Dermis blood vessel endothelial cell (primary cell): ENCODE measurements around the gene BTRC. TPM values are rescaled to one million over a fixed set of nuclear protein-coding genes. Genes with fewer than 3 reads are reported as not detected.

ENCODE experiments used
- DNase-seq: peaks from one replicate; pipeline ENCODE4 v3.0.0; 2010
- total RNA-seq: library from RNA; depleted of rRNA; stranded (reverse); fragments of >200 nt; gene quantifications from 2 replicates; pipeline ENCODE4 v1.2.3, GENCODE V29; 2014

The BTRC gene
- total RNA-seq, 1 donor from 2014 or later = 9.5 TPM

GRCh38 chr10:101446947-101447346 lies 93.0 kb downstream of the BTRC start:
- no peak for DNase-seq

- DNase-seq = no peak
Observed at GRCh38 chr10:101447477-101447876, 93.5 kb downstream of the BTRC start.

- no peak for DNase-seq
Observed at GRCh38 chr10:101450277-101451080, 96.5 kb downstream of the BTRC start.

- no peak for DNase-seq
Observed at GRCh38 chr10:101451261-101451660, 97.3 kb downstream of the BTRC start.

- DNase-seq = no peak
Observed at GRCh38 chr10:101451667-101452069, 97.7 kb downstream of the BTRC start.

GRCh38 chr10:101452176-101452575 lies 98.2 kb downstream of the BTRC start:
- DNase-seq = no peak

GRCh38 chr10:101452593-101452992 lies 98.6 kb downstream of the BTRC start:
- no peak for DNase-seq

GRCh38 chr10:101453318-101453717 lies 99.4 kb downstream of the BTRC start:
- DNase-seq = no peak

- DNase-seq = no peak
Observed at GRCh38 chr10:101453791-101454718, 100.1 kb downstream of the BTRC start.

GRCh38 chr10:101458869-101459268 lies 104.9 kb downstream of the BTRC start:
- no peak for DNase-seq

GRCh38 chr10:101464082-101464481 lies 110.1 kb downstream of the BTRC start:
- no peak for DNase-seq

- DNase-seq = no peak
Observed at GRCh38 chr10:101464599-101464998, 110.6 kb downstream of the BTRC start.

GRCh38 chr10:101466016-101466912 lies 112.3 kb downstream of the BTRC start:
- DNase-seq = no peak

GRCh38 chr10:101467286-101467770 lies 113.4 kb downstream of the BTRC start:
- DNase-seq = peak; percentile 81

GRCh38 chr10:101468159-101468558 lies 114.2 kb downstream of the BTRC start:
- no peak for DNase-seq

GRCh38 chr10:101476383-101476782 lies 122.4 kb downstream of the BTRC start:
- DNase-seq = no peak

- no peak for DNase-seq
Observed at GRCh38 chr10:101478956-101479355, 125.0 kb downstream of the BTRC start.

- no peak for DNase-seq
Observed at GRCh38 chr10:101481256-101481655, 127.3 kb downstream of the BTRC start.

GRCh38 chr10:101482568-101482967 lies 128.6 kb downstream of the BTRC start:
- DNase-seq = no peak

- DNase-seq = no peak
Observed at GRCh38 chr10:101484175-101484745, 130.3 kb downstream of the BTRC start.

GRCh38 chr10:101485207-101485606 lies 131.2 kb downstream of the BTRC start:
- DNase-seq = no peak
